T-helper 1 cell treated with Interleukin-12 subunit alpha and Interleukin-12 subunit beta and Interleukin-4 antibody, amounts not matched to agents 30 μg/mL and 1 μg/mL, for 36 hours (primary cell): ENCODE data around the gene DPP7.

Experiments used
- H3K27ac Mint-ChIP-seq: one replicate; pipeline ENCODE4 v1.8.0; 2021; ENCODE audit warnings: mild to moderate bottlenecking, mixed read lengths
- H3K27me3 Mint-ChIP-seq: one replicate; pipeline ENCODE4 v1.8.0; 2021; ENCODE audit warnings: low read depth, mixed read lengths
- H3K36me3 Mint-ChIP-seq: one replicate; pipeline ENCODE4 v1.8.0; 2021; ENCODE audit warnings: low read depth, mixed read lengths
- H3K4me1 Mint-ChIP-seq: one replicate; pipeline ENCODE4 v1.8.0; 2021; ENCODE audit warnings: low read depth, mixed read lengths
- H3K4me3 Mint-ChIP-seq: one replicate; pipeline ENCODE4 v1.8.0; 2021; ENCODE audit warnings: mild to moderate bottlenecking, moderate library complexity, mixed read lengths
- H3K9me3 Mint-ChIP-seq: one replicate; pipeline ENCODE4 v1.8.0; 2021; ENCODE audit warnings: mixed read lengths

DPP7 gene

GRCh38 chr9:137103206-137103999, 11.1 kb downstream of the DPP7 start:
- Mint-ChIP-seq H3K27ac (no peak overlapping the region), H3K27me3 (no peaks in the 10 kb centered on the region), H3K9me3 (no peaks in the 10 kb centered on the region), H3K4me3 (no peak overlapping the region), H3K4me1 (peaks cover 1% of the 10 kb centered on the region), H3K36me3 (peaks cover 17% of the 10 kb centered on the region)

- H3K9me3 Mint-ChIP-seq, result no peaks in the 10 kb centered on the region
- no peaks in the 10 kb centered on the region for H3K27me3 Mint-ChIP-seq
- H3K36me3 Mint-ChIP-seq, result peaks cover 24% of the 10 kb centered on the region
- no peak overlapping the region for H3K27ac Mint-ChIP-seq
- H3K4me1 Mint-ChIP-seq, result peaks cover 17% of the 10 kb centered on the region
- no peak overlapping the region for H3K4me3 Mint-ChIP-seq
Measured at GRCh38 chr9:137099231-137099630, 15.3 kb downstream of the DPP7 start.

GRCh38 chr9:137097761-137098462, 16.6 kb downstream of the DPP7 start:
- Mint-ChIP-seq H3K27me3 (no peaks in the 10 kb centered on the region), H3K9me3 (no peaks in the 10 kb centered on the region), H3K27ac (no peak overlapping the region), H3K4me3 (no peak overlapping the region), H3K36me3 (peaks cover 27% of the 10 kb centered on the region), H3K4me1 (peaks cover 19% of the 10 kb centered on the region)

- Mint-ChIP-seq H3K36me3 (peaks cover 34% of the 10 kb centered on the region), H3K4me3 (no peak overlapping the region)
Measured at GRCh38 chr9:137096785-137097546, 17.6 kb downstream of the DPP7 start.

DNA sequence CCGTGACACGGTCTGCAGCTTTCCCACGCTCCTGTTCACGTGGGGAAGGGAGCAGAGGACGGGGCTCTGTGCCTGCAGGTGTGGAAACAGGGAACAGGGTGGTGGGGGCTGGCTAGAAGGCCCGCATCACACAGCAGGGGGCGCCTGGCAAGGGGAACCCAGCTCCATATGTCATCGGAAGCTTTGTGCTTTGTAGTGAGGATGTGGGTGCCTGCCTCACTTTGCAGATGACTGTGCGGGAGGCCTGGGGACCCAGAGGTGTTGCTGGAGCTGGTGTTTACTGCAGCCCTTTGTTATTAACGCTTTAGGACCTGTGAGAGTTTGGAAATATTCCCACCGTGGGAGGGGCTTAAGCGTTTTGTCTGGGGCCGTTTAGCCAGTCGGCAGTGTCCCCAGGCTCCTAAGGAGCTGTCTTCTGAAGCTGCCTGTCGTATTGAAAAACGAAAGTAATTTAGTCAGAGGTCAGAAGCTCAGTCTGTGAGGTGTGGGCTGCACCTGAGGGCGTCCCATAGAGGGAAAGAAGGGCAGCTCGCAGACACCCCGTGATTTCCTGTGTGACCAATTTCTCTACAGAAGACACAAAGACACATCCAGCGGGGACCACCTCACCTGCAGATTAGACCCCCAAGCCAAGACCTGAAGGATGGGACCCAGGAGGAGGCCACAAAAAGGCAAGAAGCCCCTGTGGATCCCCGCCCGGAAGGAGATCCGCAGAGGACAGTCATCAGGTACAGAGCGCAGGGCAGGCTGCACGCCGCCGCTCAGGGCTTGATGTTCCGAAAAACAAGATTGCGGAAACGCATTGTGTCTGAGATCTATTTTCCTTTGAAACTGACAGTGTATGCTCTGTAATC, 18.6 kb downstream of the DPP7 start:
- Mint-ChIP-seq H3K4me1 (peaks cover 23% of the 10 kb centered on the region), H3K4me3 (peak overlapping the region; percentile 84), H3K36me3 (peaks cover 38% of the 10 kb centered on the region), H3K27me3 (no peaks in the 10 kb centered on the region), H3K27ac (peak overlapping the region; percentile 99), H3K9me3 (no peaks in the 10 kb centered on the region)

More at GRCh38 chr9:137096785-137097546, 17.6 kb downstream of the DPP7 start:
- Mint-ChIP-seq H3K9me3 (no peaks in the 10 kb centered on the region), H3K27me3 (no peaks in the 10 kb centered on the region), H3K4me1 (peaks cover 24% of the 10 kb centered on the region), H3K27ac (peak overlapping the region; percentile 99)

GRCh38 chr9:137089232-137089947, 25.1 kb downstream of the DPP7 start:
- Mint-ChIP-seq H3K27me3 (no peaks in the 10 kb centered on the region), H3K4me3 (no peak overlapping the region), H3K27ac (no peak overlapping the region), H3K9me3 (no peaks in the 10 kb centered on the region), H3K36me3 (peaks cover 23% of the 10 kb centered on the region), H3K4me1 (peaks cover 35% of the 10 kb centered on the region)

GRCh38 chr9:137088121-137088520, 26.4 kb downstream of the DPP7 start:
- H3K27me3 Mint-ChIP-seq, result no peaks in the 10 kb centered on the region
- H3K9me3 Mint-ChIP-seq, result no peaks in the 10 kb centered on the region
- peaks cover 33% of the 10 kb centered on the region for H3K4me1 Mint-ChIP-seq
- peaks cover 20% of the 10 kb centered on the region for H3K36me3 Mint-ChIP-seq
- peak overlapping the region; percentile 87 for H3K27ac Mint-ChIP-seq
- H3K4me3 Mint-ChIP-seq, result peak overlapping the region; percentile 86

GRCh38 chr9:137087409-137087925, 27.1 kb downstream of the DPP7 start:
- Mint-ChIP-seq H3K4me1 (peaks cover 28% of the 10 kb centered on the region), H3K27me3 (no peaks in the 10 kb centered on the region), H3K27ac (peak overlapping the region; percentile 87), H3K4me3 (peak overlapping the region; percentile 86), H3K36me3 (peaks cover 15% of the 10 kb centered on the region), H3K9me3 (no peaks in the 10 kb centered on the region)

- Mint-ChIP-seq H3K36me3 (peaks cover 15% of the 10 kb centered on the region), H3K27ac (peak within 1 kb of the TSS; percentile 90), H3K9me3 (no peaks in the 10 kb centered on the region), H3K4me3 (peak within 1 kb of the TSS; percentile 93), H3K27me3 (no peaks in the 10 kb centered on the region), H3K4me1 (peaks cover 28% of the 10 kb centered on the region)
Measured at GRCh38 chr9:137086531-137087408, 27.8 kb downstream of the DPP7 start, which contains the start of gene MAN1B1. Gene MAN1B1, plus strand, starts transcription at chr9:137086985. Its CDS starts 15 bp downstream, at chr9:137087000.

GRCh38 chr9:137085920-137086530, 28.5 kb downstream of the DPP7 start:
- H3K27me3 Mint-ChIP-seq, result no peaks in the 10 kb centered on the region
- H3K4me1 Mint-ChIP-seq, result peaks cover 28% of the 10 kb centered on the region
- peak overlapping the region; percentile 90 for H3K27ac Mint-ChIP-seq
- H3K36me3 Mint-ChIP-seq, result peaks cover 14% of the 10 kb centered on the region
- peak overlapping the region; percentile 93 for H3K4me3 Mint-ChIP-seq
- no peaks in the 10 kb centered on the region for H3K9me3 Mint-ChIP-seq

- H3K9me3 Mint-ChIP-seq, result no peaks in the 10 kb centered on the region
- H3K36me3 Mint-ChIP-seq, result peaks cover 17% of the 10 kb centered on the region
- no peaks in the 10 kb centered on the region for H3K27me3 Mint-ChIP-seq
- H3K4me1 Mint-ChIP-seq, result peaks cover 28% of the 10 kb centered on the region
- H3K27ac Mint-ChIP-seq, result no peak overlapping the region
- H3K4me3 Mint-ChIP-seq, result no peak overlapping the region
Measured at GRCh38 chr9:137084526-137084925, 30.0 kb downstream of the DPP7 start.

GRCh38 chr9:137083394-137084004, 31.0 kb downstream of the DPP7 start:
- Mint-ChIP-seq H3K36me3 (peaks cover 10% of the 10 kb centered on the region), H3K27ac (no peak overlapping the region), H3K4me3 (no peak overlapping the region), H3K9me3 (no peaks in the 10 kb centered on the region), H3K4me1 (peaks cover 22% of the 10 kb centered on the region), H3K27me3 (no peaks in the 10 kb centered on the region)
